Skin of body (tissue), 2 donors: ENCODE results near the gene FATE1. TPM values are rescaled to one million over a fixed set of nuclear protein-coding genes. Genes with fewer than 3 reads are reported as not detected.
A peak's percentile ranks its signal among the peaks of the same experiment; 100 is the strongest.
"Not testable (repeated sequence)": the region's sequence is repeated elsewhere in the genome, so short reads cannot be mapped to it uniquely, and the experiment has no call there.

Source experiments
- DNase-seq: peaks from one replicate; lab custom pipeline; 2025; lab: John Stamatoyannopoulos, UW
- total RNA-seq: library from RNA; depleted of rRNA; stranded (reverse); fragments of >200 nt; gene quantifications from one replicate; pipeline ENCODE4 v1.2.3, GENCODE V29; 2014

Gene FATE1, protein sequence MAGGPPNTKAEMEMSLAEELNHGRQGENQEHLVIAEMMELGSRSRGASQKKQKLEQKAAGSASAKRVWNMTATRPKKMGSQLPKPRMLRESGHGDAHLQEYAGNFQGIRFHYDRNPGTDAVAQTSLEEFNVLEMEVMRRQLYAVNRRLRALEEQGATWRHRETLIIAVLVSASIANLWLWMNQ
- 0.20 TPM for total RNA-seq

DNA sequence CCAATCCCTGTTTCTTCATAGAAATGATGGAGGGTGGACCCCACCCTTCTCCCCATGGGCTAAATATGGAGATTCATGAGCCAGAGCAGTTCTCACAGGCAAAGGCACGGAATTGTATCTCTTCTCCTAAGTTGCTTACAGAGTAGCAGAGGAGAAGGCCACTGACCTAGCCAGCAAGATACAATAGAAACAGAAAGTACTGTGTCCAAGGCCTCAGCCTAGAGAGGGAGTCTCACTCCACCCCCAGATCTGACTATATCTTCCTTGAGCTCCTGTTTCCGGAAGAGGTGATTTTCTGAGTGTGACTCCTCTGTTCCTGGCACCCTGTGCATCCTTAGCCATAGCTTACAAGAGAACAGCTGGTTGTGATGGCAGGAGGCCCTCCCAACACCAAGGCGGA is at the start of gene FATE1:
TSS of gene FATE1 (plus strand) at position 284 of the 400 bp plus-strand sequence. CDS start at position 369, 85 bp downstream.
- no peak for DNase-seq

DNA sequence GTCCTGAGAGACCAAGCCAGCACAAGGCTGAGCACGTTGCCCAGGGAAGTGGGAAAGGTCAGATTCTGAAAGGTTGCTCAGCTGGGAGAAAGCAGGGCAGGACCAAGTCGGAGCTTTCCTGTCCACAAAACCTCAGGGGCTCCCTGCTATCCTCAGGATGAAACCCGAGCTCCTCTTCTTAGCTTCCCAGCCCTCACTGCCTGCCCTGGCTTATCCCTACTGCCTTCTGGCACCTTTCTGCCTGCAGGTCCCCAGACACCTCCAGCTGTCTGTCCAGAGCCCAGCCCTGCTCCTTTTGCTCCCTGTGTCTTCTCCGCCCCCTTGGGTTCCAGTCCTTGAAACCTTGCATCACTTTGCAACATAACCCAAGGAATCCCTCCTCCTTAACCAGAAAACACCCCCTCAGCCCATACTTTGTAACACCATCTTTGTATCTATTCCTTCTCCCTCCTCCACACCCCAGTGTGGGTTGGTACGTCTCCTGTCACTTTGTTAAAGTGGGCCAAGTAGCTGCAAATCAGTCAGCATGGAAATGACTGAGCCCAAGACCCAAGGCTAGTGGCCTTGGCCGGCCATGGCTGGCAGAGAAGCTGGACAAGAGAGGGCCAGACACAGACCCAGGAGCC is 40.6 kb upstream of the FATE1 start:
- DNase-seq, result no peak

DNA sequence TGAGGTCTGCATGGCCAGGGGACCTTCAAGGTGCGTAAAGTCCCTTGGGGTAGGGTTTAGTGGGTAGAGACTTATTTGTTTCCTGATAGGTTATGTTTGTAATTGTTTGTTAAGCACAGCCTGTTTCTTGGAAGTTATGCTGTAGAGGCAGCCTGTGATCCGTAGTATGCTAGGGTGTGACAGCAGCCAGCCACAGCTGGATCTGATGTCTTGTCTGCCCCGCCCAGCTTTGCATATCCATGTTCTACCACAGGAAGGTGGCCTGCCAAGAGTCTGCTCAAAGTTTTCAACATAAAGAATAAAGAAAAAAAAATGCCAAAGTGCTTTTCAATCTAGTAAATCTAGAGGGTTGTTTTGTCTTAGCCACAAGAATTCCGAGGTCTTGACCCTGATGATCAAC is 39.6 kb upstream of the FATE1 start:
- peak; percentile 14 for DNase-seq

DNA sequence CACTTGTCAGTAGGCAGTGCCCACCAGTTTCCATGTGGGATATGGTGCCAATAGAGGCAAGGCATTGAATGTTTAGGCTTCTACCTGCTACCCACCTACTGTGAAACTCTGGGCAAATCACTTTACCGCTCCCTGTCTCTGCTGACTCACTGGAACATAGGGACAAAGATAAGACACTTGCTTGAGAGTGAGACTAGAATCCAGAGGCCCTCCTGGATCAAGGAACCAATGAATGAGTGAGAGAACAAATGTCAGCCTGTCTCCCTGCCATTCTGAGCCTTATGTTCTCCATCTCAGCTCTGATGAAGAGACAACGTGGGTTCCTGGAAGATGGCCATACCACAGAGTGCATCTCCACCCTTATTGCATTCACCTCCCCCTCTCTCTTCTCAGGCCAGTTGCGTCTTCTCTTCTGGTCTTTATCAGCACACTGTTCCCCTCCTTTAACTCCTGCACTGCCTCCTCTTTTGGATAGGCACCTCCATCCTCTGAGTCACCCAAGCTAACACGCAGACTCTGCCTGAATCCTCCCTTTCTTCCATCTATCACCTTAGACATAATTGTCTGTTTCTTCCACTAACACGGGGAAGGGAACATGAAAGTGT is 35.9 kb upstream of the FATE1 start:
- DNase-seq, result no peak

DNA sequence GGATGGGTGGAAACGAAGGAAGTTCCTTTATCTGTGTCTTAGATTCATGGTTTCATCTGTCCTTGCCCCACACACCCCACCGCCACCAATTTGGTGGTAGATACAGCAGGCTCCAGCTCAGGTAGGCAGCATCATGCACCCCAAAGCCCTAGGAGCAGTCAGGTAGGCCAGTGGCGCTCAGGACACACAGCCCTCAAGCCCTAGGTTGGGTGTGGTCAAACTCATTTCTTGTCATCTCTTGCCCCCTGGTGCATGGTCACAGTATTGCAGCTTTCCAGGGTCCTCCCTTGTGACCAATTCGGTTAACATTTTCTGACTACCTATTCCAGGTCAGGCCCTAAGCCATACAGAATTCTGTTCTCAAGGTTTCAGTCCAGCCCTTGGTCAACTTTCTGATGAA is 35.0 kb upstream of the FATE1 start:
- DNase-seq, result no peak

DNA sequence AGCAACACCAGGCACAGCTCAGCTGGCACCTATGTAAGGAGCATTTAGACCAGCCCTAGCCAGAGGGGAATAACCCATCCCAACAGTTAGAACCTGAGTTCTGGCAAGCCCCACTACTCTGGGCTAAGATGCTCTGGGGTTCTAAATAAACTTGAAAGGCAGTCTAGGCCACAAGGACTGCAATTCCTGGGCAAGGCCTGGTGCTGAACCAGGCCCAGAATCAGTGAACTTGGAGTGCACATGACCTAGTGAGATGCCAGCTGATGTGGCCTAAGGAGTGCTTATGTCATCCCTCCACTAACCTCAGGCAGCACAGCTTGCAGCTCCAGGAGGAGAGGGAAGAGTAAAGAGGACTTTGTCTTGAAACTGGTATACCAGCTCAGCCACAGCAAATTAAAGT is 28.2 kb upstream of the FATE1 start:
- DNase-seq, result no peak

DNA sequence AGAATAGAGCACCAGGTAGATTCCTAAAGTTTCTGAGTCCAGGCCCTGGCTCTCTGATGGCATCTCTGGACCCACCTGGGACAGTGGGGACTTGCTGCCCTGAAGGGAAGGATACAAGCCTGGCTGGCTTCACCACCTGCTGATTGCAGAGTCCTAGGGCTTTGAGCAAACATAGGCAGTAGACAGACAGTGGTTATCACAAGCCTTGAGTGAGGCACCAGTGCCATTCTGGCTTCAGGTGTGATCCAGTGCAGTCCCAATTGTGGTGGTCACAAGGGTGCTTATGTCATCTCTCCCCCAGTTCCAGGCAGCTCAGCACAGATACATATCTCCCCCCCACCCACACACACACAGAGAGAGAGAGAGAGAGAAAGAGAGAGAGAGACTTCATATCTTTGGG is 27.1 kb upstream of the FATE1 start:
- no peak for DNase-seq

DNA sequence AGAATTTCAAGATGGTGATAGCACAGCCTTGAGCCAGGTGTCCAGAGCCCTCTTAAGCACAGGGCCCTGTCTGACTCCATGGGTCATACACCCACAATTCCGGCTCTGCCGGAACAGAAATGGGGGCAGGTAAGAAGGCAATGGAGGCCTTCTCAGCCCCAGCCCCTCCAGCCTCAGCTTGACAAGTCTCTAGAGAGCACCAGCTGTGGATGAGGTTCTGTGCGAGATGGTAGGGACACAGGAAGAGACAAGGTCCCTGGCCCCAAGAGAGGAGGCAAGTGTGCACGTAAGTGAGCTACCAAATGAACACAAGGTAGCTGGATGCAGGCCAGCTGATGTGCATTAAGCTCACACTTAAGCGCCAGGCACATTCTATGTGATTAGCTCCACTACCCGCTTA is 23.0 kb upstream of the FATE1 start:
- DNase-seq, result no peak

DNA sequence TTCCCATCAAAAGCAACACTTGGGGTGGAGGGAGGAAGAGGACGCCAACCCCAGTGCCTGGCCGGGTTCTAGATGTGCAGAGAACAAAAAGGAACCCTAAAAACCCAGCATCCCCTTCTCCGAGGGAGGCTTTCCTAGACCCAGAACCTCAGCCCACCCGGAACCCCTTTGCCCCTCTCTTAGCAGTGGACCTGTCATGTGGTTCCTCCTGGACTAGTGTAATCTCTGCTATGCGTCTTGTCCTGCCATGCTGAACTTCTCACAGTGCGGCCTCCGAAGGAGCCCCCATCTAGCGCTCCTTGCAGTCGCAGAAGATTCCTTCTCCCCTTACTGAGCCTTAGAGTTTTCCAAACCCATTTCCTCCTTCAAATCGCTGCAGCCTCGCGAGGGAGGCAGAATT is 21.7 kb upstream of the FATE1 start:
- DNase-seq, result no peak

DNA sequence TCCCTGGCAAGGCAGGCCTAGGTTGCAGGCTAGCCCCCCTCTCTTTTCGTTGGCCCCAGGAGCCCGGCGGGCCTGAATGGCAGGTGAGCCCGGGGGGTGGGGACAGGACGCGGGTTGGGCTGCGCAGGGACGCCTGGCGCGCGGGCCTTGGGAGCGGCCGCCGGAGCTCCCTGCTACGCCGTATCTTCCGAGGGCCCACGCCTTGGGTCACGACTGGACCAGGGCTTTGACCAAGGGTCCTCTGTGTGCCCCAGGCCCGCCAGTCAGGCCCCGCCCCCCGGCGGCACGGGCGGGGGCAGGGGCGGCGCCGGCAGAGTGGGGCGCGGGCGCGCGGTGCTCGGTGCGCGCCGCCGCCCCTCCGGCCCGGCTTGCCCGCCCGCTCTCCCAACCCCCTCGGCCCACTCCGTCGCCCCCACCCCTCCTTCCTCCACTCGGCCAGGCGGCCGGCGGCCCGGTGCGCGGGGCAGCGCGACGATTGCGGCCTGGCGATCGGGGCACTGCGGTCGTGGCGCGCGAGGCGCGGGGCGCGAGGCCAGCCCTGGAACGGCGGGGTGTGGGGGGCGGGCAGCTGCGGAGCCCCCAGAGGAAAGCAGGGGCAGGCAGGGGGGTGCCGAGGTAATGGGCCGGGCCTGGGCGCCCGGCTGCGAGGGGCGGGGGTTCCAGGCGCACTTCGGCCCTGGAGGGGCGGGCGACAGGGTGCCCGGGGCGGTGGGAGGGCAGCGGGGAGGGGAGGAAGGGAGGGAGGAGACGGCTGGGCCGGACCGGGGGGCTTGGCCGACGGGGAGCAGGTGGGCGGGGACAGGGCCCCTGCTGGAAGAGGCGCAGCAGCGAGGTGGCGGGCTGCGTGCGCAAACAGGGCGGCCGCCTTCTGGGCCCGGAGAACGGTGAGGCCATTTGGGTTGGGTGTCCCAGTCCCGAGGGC is 20.9 kb upstream of the FATE1 start, which contains the start of gene PRRG3:
TSS of gene PRRG3 (plus strand) at position 798 of the 922 bp plus-strand sequence. CDS start 3,357 bp downstream, outside the sequence.
- DNase-seq, result no peak

DNA sequence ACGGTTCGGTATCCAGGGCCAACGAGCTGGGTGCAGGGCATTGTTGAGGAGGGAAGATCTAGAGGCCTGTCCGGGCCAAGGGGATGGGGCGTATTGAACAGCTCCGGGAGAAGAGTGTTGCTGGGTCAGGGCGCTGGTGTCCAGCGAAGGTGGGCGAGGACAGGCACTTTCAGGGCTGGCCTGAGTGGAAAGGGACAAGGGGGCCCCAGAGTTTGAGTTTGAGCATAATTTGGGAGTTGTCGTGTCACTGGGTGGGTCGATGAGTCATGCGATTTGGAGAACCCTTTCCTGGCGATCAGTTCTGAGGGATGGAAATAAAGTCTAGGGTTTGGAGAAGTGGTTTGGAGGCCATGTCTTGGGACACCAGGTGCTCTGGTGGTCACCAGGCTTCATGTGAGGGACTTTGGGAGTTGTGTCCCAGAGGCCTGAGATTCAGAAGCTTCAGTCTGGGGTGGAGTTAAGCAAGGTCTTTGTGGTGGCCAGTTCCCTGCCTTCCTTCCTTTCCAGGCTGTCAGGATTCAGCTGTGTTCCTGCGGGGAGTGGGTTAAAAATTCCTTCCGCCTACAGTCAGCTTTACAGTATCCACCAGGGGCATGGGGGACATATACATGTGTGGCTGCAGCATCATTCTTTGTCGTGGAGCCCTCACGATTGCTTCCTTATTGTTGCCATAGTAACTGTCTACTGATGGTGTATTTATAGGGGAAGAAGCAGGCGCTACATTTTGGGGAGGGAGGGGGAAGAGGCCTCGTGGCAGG is 20.1 kb upstream of the FATE1 start:
- DNase-seq, result peak; percentile 66

DNA sequence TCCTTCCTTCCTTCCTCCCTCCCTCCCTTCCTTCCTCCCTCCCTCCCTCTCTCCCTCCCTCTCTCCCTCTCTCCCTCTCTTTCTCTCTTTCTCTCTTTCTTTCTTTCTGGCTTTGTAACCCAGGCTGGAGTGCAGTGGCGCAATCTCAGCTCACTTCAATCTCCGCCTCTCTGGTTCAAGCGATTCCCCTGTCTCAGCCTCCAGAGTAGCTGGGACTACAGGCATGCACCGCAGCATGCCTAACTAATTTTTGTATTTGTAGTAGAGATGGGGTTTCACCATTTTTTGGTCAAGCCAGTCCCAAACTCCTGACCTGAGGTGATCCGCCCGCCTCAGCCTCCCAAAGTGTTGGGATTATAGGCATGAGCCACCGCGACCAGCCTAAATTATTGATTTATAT is 18.8 kb upstream of the FATE1 start:
- DNase-seq, result not testable (repeated sequence)

DNA sequence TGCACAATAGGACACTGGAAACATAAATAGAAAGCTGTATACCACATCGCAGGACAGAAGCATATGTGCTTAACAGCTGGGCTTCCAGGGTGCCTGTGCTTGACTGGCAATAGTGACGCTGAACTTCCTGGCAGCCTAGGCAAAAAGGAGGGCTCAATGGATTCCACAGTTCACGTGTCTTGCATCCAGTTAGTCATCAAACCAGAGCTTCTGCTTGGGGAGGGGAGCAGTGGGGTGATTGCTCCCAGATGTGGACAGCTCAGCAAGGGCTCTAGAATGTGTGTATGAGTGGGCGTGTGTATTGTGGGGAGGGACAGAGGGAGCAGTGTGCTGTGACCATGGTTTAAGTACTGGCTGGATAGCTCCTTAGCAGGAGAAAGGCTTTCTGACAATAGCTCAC is 18.3 kb upstream of the FATE1 start:
- peak; percentile 94 for DNase-seq

DNA sequence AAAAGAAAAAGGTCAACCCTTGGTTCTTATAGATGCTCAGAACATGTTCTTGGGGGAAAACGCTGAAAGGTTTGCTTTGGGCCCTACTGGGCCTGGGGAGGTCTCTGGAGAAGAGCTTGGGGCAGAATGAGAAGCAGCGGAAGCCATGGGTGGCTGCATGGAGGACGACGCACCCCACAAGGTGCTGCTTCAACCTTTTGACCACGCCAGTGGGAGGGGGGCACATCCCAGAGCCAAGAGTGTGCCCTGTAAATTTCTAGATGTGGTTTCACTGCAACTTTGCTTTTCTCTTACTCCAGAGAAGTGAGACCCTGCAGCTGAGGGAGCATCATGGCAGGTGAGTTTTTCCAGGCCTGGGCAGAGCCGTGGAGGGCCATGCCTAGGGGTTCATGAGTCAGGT is 17.4 kb upstream of the FATE1 start:
- no peak for DNase-seq

DNA sequence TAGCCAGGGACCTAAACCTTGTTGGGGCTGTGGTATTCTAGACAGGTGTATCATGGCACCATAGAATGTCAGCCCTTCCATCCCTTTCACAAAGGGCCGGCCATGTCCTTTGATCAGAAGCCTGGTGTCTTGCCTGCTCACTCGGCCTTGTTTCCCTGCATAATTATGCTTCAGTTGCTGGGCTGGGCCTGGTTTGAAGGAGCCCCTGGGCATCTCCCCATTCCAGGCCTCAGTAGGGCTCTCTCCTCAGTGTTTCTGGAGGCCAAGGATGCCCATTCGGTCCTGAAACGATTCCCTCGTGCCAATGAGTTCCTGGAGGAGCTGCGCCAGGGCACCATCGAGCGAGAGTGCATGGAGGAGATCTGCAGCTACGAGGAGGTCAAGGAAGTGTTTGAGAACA is 16.1 kb upstream of the FATE1 start:
- no peak for DNase-seq

DNA sequence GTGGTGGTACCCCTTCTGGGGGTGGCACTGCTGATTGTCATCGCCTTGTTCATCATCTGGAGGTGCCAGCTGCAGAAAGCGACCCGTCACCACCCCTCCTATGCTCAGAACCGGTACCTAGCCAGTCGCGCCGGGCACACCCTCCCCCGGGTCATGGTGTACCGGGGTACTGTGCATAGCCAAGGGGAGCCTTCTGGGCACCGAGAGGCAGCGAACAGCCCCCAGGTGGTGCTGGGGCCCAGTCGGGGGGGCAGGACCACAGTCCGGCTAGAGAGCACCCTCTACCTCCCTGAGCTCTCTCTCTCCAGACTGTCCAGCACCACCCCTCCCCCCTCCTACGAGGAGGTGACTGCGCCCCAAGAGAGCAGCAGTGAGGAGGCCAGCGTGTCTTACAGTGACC is 15.3 kb upstream of the FATE1 start:
- no peak for DNase-seq

DNA sequence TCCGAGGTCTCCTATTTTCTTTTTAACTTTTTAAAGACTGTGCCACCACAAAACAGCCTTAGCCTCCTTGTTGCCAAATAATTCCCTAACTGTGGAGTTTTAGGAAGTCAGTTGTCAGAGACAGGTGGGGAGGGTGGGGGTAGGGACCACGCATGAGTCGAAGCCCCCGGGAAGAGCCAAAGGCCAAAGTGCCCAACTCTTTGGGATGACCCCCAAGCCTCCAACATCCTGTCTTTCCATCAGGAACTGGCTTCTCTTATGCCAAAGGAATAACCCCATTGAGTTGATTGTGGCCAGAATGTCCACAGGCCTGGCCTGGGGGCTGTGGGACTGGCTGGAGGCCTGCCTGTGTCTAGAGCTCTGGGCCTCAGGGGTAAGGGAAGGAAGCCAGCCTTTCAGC is 14.8 kb upstream of the FATE1 start:
- DNase-seq, result no peak

DNA sequence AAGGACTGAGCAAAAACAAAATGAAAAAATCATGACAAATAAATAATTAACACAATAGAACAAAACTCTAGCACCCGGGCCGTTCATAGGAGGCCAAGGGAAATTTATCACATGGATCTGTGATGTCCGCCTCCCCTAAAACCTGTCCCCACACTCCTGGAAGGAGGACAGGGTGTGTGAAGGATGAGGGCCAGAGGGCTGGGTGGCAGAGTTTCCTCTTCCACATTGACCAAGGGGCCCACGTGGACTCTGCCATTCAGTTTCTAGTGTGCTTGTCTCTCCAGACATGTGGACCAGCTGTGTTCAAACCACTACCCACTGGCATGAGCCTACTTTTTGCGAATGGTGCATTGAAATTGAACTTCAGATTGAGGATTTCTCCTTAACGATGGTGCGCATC is 14.3 kb upstream of the FATE1 start:
- DNase-seq, result no peak

DNA sequence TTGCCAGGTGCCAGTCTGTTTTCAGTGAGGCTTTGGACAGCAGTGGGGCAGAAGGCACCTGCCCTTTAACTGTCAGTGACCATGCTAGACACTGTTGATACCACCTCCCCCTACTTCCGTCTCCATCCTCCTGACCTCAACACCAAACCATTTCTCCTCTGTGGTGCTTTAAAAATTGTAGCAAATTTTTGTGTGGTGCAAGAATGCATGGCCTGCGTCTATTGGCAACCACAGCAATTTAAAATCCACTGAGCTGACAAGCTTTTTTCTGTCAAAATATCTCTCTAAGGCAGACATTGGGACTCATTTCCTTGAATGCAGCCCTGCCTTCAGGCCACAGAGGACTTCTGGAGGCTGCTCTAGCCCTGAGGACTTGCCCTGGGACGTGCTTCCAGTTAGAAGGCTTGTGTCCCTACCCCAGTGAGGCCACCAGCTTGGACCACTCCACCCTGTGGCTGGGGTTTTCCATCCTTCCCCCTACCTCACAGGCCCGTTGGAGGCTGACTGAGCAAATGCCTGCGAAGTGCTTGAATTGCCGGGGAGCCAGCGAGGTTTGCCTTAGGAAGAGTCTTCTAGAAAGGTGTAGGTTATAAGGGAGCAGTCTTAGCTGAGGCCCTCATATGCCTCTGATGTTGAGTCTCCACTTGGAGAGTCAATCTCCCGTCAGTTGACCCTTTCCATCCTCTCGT is 13.7 kb upstream of the FATE1 start:
- DNase-seq, result no peak

DNA sequence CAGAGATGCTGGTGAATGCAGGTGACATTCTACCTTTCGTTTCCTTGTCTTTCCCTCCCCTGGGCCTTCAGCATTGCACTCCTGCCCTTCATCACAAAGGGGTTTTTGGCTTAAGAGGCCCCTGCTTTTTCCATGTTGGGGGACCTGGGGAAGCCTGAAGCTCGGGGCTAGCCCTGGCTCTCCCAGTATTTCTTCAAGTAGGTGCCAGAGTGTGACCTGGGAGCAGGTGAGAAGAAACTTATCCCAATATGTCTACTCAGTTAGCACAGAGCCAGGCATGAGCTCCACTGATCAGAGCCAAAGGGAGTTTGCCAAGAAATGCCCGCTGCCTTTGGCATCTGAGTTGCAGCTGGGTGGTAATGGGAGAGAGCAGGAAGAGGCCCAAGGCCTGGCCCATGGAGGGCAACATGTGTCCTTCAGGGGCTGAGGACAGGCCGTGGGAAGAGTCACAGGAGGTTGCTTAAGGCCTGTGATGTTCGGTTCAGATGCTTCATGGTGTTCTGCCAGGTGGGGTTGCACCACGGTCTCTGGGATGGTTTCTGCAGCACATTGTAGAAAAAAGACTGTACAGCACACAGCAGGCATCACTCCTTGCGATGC is 13.0 kb upstream of the FATE1 start:
- DNase-seq, result no peak
